ENCODE results near the gene CD248.
"Not testable (repeated sequence)": the region's sequence is repeated elsewhere in the genome, so short reads cannot be mapped to it uniquely, and the experiment has no call there.

The CD248 gene

DNA sequence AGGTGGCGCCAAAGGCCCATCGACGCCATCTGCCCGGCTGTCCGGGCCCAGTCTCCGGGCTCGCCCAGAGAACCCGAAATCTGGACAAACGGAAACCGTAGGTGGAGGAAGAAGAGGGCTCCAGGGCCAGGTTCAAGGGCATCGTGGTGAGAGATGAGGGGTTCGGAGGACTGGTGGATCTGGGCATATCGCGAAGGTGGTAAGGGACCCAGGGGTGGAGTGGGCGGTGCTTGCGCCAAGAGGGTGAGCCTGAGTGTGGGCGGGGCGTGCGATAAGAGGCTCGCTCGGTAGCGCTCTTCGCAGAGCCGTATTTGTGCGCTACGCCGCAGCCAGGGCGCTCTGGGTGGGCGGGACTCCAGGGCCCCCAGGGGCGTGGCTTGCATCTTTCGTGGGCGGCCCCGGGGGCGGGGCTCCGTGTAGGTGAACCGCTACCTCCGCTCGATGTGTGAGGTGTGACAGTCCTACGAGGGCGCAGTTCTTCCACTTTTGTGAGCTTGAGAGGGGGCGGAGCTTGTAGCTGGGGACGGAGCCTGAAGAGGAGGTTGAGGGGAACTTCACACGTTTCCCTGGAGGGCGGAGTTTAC is 4.8 kb downstream of the CD248 start:
- peak; percentile 94 for DNase-seq

- DNase-seq: no peak
Measured at GRCh38 chr11:66311470-66311964, 5.3 kb downstream of the CD248 start.

DNA sequence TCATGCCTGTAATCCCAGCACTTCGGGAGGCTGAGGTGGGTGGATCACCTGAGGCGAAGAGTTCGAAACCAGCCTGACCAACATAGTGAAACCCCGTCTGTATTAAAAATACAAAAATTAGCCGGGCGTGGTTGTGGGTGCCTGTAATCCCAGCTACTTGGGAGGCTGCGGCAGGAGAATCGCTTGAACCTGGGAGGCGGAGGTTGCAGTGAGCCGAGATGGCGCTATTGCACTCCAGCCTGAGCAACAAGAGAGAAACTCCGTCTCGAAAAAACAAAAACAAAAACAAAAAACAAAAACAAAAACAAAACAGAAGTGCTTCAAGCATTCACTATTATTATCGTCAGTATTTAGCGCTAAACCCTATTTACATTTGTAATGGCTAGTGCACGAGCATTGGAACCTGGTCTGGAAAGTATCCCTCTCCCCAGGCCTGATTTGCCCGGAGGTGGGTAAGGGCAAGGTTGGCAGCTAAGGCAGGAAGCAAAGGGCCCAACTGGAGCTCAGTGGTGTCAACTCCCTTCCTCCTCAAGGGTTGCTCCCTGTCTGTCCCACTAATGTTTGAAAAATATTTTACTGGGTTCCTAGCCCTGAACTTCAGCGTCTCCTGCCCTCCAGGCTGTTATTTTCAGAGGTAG is 5.9 kb downstream of the CD248 start:
- DNase-seq: not testable (repeated sequence)

- no peak for DNase-seq
Measured at GRCh38 chr11:66310324-66310723, 6.5 kb downstream of the CD248 start.

GRCh38 chr11:66309475-66309874 is 7.4 kb downstream of the CD248 start:
- no peak for DNase-seq

- no peak for DNase-seq
Measured at GRCh38 chr11:66302656-66303055, 14.2 kb downstream of the CD248 start.

GRCh38 chr11:66299186-66299585 is 17.7 kb downstream of the CD248 start:
- DNase-seq: no peak

GRCh38 chr11:66297610-66298009 is 19.2 kb downstream of the CD248 start:
- no peak for DNase-seq

- DNase-seq: no peak
Measured at GRCh38 chr11:66294626-66295620, 21.9 kb downstream of the CD248 start.

GRCh38 chr11:66293777-66294625 is 22.8 kb downstream of the CD248 start:
- no peak for DNase-seq

GRCh38 chr11:66293352-66293751 is 23.5 kb downstream of the CD248 start:
- DNase-seq: no peak

DNA sequence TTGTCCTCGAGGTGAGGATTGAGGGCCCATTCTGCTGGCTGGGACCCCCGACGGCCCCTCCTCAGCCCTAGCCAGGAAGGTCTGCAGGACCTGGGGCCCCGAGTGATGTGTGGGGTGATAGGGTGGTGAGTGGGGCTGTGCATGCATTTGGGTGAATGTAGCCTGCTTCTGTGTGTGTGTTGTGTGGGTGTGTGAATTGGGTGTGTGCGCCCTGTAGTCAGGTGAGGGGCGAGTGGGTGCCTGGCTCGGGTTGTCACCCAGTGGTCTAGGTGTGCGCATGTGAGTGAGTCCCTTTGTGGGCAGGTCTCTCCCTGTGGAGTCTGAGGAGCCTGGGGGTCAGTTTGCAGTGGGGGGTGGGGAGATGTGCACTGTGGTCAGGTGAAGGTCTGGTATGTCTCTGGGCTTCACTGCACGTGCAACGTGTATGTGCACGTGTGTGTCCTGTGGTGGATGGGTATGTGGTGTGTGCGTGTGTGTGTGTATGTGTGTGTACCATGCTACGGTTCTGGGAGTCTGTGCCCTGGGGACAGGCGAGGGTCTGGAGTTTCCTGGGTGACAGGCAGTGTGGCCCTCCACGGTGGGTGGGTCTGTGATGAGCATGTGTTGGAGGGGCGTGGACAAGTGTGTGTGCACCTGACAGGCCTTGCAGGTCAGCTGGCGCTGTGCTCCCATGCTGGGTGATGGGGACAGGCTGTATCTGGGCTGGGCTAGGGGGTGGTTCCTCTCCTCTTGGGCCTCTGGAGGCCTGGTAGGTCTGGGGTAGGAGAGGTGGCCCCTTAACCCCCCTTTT is 24.1 kb downstream of the CD248 start:
- DNase-seq: no peak

GRCh38 chr11:66291706-66292542 is 24.9 kb downstream of the CD248 start, which contains the start of gene TMEM151A:
TSS of gene TMEM151A (plus strand) at chr11:66291894. CDS start at chr11:66292014, 120 bp downstream.
- DNase-seq: no peak

DNA sequence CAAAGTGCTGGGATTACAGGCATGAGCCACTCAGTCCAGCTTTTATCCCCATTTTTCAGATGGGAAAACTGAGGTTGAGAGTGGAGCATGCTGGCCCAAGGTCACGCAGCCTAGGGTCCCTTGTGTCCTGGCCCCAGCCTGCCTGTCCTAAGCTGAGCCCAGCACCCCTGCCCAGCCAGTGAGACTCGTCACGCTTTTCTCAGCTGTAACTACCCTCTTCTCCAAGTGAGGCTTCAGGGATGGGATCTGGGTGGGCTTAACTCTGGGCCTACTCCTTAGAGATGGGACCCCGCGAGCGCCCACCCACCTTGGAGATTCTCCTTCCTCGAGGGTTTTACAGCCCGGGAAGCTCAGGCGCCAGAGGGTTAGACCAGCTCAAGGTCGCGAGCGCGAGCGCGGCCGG is 25.5 kb downstream of the CD248 start:
- no peak for DNase-seq

GRCh38 chr11:66290330-66290621 is 26.6 kb downstream of the CD248 start:
- no peak for DNase-seq

- DNase-seq: no peak
Measured at GRCh38 chr11:66289548-66290329, 27.1 kb downstream of the CD248 start.

DNA sequence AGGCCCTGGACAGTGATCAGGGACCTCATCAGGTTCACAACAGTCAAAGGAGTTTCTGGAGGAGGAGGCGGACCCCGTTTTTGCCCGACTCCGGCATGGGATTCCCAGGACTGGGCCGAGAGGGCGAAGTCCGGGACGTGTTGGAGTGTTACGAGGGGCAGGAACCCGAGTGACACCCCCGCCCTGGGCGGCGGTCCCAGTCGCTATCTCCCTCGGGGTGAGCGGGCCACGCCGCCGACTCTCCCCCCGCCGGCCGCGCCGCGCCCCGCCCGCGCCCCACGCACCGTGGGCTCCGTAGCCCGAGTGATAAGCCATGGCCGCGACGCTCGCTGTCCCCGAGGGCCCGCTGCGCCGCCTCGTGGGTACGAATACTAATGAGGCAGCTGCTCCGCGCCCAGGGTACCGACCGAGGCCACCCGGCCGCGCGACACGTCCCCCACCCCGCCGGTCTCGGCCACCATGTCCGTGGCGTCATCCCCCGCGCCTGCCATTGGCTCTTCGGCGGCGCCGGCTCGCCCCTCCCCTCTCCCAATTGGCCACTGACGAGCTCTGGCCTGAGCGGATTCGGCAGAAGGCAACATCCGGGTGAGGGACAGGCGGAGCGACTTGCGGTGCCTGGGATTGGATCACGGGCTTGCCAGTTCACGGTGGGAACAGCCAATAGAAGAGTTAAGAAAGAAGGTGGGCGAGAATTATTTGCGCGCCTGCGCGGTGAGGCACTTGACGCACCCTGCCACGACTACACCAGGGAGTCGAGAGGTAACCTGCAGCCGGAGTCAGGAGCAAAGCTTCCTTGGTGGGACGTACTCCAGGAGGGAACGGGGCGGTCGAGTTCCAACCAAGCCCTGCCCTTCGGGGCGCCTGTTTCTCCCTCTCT is 27.9 kb downstream of the CD248 start, which contains the start of gene YIF1A:
TSS of gene YIF1A (minus strand) at position 473 of the 877 bp plus-strand sequence. CDS start at position 315, 158 bp downstream.
- DNase-seq: peak; percentile 99

DNA sequence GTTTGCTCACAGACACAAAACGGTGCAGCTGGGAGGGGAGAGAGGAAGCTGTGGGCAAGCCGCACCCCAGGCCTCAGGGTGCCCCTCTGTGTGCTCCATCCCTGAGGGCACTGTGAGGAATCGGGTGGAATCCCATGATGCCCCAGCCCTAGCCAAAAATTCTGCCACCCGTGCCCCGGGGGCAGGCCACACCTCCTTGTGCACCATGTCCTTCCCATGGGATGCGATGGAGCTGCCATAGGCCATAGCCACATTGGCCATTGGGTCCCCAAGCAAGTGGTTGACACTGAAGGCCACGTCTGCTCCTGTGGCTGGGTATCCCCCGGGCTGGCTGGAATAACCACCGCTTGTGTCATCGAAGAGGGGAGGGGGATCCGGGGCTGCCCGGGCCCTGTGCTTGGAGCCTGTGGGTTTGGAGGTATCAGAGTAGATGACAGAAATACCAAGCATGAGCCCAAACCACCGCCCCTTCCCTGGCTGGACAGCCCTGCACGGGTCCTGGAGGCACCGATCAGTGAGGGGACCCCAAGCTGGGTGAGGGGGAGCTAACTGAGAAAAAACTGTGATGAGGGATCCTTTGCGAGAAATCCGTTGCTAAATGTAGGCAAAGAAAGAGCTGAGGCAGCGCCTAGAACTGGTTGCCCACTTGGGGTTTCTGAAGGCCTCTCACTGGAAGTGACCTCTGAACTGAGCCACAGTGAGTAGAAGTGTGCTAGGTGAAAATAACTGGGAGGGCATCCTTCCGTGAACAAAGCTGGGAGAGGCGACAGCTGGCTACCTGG is 28.8 kb downstream of the CD248 start:
- DNase-seq: no peak
